NCI-H524 treated with DMSO at 0.1 percent for 48 hours (cell line): ENCODE measurements around the gene TRRAP.
"Not testable (repeated sequence)": the region's sequence is repeated elsewhere in the genome, so short reads cannot be mapped to it uniquely, and the experiment has no call there.

Experiments used
- DNase-seq: peaks from one replicate; lab custom pipeline; 2025; lab: John Stamatoyannopoulos, UW

Gene TRRAP

GRCh38 chr7:99030457-99030856 lies 152.1 kb downstream of the TRRAP start:
- no peak for DNase-seq

DNA sequence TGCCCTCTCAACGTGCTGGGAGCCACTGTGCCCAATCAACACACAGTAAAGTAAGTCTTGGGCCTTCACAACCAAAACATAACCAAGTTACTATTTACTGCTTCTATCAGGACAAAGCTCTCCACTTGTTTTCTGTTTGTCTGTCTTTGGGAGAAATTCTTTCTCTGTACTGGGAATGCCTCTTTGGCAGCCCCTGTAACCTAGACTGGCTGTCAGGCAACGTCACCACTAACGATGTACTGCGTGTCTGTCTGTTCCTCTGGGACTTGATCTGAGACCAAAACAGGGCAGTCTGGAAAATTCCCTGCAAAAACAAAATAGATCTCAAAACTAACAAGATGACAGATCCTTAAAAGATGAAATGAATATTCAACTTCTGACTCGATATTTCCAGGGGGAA lies 152.6 kb downstream of the TRRAP start:
- DNase-seq: no peak

DNA sequence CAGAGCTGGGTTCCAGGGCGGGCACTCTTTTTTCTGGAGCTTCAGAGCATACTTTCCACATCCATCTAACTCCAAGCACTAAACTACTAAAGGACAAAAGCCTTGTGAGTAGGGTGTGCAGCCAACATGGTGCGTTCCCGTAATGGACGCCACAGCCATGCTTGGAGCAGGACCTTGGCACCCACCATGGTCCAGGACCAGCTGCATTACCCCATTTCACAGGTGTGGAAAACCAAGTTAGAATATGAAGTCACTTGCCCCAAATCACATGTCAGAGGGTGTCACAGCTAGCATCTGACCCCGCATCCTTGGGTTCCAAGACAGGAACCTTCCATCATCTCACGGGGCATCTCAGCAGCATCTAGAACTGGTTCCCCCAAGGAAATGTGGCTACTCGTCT lies 153.2 kb downstream of the TRRAP start:
- no peak for DNase-seq

DNA sequence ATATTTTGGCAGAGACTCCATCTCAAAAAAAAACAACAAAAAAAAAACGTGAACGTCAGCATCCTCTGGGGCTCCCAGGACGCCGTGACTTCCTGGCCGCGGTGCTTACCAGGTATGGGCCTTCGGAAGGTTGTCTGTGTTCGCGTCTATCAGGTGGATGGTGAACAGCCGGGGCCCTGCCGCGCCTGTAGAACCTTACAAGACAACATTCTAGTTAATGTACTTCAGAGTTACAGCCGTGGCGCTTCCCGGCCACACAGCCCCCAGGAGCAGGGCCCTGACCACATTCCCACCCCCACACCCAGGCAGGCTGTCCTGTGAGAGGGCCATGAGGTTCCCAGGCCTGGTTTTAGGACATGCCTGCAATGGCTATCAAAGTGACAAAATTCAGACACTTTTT lies 154.6 kb downstream of the TRRAP start:
- no peak for DNase-seq

- no peak for DNase-seq
Observed at GRCh38 chr7:99033765-99034164, 155.4 kb downstream of the TRRAP start.

DNA sequence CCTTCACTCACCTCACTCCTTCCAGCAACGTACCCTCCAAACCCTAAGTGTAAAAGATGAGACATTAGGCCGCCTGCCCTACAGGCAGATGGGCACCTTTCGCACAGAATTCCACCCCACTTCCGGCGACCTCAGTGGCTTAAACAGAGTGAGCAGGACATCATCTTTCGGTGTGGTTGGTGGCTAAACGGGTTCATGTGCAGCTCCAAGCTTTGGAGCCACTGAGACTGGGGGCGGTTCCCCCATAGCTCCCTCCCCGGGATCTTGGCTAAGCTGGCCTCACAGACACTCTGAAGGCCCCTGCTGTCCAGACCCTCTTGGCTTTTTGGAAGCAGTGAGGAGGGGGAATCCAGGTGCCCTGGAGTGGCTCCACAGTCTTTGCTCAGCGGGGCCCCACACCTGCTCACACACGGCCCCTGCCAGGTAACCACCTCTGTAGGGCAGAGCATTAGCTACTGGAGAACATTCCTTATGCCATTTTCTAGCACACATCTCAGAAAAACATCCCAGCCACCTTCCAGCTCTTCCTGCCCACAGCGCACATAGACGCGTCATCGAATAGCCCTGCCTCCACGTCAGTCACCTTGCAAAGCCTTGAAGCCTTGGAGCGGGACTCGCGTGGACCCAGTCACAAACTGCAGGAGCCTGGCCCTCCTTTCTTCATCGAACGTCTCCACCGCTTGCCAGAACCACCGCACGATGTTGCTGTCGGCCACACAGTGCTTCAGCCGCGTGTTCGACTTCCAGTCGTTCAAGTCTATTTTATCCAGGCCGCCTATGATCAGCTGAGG lies 156.8 kb downstream of the TRRAP start:
- no peak for DNase-seq

DNA sequence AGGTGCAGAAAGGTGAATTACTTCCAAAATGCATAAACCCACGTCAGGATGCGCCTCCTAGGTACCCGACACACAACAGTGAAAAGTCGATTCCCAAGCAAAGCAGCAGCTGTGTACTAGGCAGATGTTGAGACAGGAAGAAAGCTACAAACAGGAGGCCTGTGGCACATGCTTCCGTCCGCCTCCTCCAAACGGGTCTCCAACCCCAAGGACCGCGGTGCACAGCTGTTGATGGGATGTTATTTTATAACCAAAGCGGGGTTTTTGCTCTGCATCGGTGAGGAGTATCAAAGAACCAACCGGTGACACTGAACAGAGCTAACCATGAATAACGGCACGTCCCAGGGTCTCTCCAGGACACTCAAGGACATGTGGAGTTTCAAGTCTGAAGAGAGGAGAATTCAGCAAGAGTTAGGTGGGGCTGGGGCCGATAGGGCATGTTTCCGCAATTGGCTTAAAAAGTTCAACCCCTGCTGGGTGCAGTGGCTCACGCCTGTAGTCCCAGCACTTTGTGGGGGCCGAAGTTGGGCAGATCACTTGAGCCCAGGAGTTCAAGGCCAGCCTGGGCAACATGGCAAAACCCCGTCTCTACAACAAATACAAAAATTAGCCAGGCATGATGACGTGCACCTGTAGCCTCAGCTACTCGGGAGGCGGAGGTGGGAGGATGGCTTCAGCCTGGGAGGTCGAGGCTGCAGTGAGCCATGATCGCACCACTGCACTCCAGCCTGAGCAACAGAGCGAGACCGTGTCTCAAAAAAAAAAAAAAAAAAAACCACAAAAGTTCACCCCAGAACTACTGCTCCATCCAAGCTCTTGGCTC lies 157.6 kb downstream of the TRRAP start:
- DNase-seq: no peak

- DNase-seq: no peak
Observed at GRCh38 chr7:99036546-99037111, 158.3 kb downstream of the TRRAP start.

- DNase-seq: no peak
Observed at GRCh38 chr7:99037327-99037940, 159.1 kb downstream of the TRRAP start.

GRCh38 chr7:99038086-99038855 lies 159.9 kb downstream of the TRRAP start:
- DNase-seq: no peak

DNA sequence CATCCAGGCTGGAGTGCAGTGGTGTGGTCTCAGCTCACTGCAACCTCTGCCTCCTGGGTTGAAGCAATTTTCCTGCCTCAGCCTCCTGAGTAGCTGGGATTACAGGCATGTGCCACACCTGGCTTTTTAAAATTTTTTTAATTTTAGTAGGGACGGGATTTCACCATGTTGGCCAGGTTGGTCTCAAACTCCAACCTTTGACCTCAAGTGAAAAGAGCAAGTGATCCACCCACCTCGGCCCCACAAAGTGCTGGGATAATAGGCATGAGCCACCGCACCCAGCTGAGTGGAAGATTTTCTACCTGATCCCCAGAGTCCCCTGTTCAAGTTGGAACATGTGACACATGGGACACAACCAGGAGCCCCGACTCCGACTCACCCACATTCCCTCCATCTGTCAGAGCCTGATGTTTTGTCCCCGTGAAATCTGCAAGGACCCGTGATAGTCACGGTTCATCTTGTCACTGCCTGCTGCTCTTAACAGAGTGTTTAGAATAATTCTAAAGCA lies 161.1 kb downstream of the TRRAP start:
- DNase-seq: no peak

DNA sequence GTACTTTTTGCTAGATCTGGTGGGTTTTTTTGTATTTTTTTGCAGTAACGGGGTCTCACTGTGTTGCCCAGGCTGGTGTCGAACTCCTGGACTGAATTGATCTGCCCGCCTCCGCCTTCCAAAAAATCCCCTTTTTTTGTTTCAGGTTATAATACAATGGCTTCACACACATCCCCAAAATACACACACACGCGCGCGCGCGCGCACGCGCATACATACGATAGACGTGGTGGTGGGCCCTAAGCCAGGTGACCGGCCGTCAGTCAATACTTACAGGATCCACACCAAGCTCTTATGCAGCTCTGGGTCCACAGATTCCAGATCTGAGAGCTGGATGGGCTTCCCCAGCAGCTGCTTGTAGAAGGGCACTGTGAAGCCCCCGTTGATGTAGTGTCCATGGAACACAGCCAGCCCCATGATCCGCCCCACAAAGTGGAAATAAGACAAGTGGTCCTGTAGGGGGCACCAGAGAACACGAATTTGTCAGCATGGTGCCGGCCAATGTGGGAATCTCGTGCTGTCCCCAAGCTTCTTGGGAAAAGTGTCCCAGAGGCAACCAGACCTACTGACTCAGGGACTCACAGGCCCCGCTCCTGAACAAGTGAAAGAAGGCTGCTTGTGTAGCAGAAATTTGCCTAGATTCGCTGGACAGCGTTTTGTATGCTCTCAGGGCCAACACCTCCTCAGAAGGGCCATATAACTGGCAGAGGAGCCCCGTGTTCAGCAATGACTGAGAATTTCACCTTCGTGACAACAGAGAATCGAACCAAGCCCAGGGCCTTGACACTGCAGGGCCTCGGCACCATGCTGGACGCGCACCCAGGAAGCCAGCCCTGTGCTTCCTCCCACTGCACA lies 162.0 kb downstream of the TRRAP start:
- no peak for DNase-seq

DNA sequence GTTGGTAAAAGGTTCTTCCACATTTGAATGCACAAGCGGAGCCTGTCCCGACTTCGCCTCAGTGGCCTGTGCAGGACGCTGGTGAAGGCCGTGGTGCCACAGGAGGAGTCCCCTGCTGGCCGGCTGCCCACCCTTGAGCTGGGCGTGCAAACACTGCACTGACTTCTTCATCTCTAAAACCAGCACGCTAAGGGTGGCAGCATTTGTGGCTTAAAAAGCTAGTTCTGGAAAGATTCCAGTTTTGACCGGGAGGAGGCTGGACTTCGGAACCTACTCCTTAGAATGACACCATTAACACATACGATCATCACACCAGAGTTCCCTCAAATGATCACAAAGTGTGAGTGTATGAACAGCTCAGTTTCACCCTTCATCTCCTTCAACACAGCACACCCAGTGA lies 163.2 kb downstream of the TRRAP start:
- DNase-seq: no peak

GRCh38 chr7:99042957-99043356 lies 164.6 kb downstream of the TRRAP start:
- no peak for DNase-seq

DNA sequence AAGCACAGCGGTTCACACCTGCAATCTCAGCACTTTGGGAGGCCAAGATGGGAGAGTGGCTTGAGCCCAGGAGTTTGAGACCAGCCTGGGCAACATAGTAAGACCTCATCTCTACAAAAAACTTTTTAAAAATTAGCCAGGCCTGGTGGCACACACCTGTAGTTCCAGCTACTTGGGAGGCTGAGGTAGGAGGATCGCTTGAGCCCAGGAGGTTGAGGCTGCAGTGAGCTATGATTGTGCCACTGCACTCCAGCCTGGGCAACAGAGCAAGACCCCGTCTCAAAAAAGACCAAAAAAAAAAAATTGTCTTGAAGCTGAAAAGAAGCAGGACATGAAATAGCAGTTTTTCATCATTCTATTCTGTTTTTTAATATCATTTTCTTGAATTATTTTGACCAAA lies 166.5 kb downstream of the TRRAP start:
- not testable (repeated sequence) for DNase-seq

DNA sequence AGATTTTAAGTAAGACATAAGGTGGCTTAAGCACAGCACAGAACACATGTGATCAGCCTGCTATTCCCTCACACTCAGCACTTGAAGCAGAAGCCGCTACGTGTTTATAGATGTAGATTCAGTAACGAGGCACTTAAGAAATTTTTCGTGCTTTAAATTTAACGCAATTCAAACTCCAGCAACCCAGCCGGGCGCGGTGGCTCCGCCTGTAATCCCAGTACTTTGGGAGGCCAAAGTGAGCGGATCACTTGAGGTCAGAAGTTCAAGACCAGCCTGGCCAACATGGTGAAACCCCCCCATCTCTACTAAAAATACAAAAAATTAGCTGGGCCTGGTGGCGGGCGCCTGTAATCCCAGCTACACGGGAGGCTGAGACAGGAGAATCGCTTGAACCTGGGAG lies 167.9 kb downstream of the TRRAP start:
- DNase-seq: not testable (repeated sequence)

- no peak for DNase-seq
Observed at GRCh38 chr7:99046722-99047121, 168.4 kb downstream of the TRRAP start.

DNA sequence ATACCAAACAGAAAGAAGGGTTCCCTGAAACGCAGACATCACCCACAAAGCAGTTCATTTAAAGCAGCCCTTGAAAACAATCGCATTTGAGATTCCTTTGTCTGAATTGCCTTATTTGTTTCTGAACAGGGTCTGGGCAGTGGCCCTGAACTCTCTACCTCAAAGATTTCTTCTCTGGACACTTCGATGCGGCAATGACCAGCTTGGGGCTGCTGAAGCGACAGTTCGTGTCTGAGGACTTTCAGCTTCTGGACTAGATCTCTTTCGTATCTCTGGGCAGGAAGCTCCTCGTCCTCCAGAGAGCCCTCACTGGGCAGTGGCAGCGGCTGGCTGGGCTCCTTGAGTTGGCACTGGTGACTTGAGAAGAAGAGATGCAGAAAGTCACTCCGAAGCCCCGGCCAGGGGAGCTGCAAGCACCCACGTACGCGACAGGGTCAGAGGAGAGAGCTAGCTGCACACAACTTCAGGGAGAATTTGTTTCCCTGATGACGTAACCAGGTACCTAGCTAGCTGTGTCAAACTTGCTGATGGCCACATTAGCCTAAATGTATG lies 169.3 kb downstream of the TRRAP start:
- DNase-seq: no peak

DNA sequence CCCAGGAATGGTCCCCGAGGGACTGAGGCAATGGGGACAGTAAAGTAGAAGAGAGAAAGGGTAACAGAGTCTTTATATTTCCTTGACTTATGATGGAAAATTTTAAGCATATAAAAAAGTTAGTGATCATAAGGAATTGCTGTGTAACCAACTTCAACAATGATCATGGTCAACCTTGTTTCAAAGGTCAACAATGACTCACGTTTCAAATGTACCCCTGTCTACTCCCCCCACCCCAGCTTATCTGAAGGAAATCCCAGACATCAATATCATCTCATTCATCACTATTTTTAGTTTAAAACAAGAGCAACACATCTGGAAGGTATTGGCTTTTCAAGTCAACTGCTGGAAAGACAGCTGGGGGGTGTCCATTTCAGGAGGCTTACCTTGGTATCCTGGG lies 172.6 kb downstream of the TRRAP start:
- no peak for DNase-seq

DNA sequence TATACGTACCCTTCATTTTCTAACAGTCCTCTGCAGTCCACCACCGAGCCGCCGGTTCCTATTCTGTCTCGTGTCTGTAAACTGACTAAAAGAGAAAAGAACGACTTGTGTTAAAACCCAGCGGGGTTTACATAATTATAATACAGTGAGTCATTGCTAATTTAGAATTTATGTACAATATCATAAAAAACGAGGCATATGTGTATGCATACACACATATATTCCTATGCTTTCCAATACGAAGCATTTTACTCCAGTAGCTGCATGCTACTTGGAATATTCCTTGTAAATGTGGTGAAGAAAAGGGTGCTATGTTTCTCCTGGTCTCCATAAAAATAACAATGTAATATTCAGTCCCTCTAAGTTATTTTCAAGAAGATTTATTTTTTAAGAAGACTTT lies 176.4 kb downstream of the TRRAP start:
- no peak for DNase-seq
